ENCODE data around the gene WFIKKN1.

DNA sequence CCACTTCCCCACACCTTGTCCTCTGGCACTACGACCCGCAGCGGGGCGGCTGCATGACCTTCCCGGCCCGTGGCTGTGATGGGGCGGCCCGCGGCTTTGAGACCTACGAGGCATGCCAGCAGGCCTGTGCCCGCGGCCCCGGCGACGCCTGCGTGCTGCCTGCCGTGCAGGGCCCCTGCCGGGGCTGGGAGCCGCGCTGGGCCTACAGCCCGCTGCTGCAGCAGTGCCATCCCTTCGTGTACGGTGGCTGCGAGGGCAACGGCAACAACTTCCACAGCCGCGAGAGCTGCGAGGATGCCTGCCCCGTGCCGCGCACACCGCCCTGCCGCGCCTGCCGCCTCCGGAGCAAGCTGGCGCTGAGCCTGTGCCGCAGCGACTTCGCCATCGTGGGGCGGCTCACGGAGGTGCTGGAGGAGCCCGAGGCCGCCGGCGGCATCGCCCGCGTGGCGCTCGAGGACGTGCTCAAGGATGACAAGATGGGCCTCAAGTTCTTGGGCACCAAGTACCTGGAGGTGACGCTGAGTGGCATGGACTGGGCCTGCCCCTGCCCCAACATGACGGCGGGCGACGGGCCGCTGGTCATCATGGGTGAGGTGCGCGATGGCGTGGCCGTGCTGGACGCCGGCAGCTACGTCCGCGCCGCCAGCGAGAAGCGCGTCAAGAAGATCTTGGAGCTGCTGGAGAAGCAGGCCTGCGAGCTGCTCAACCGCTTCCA, 2.7 kb downstream of the WFIKKN1 start:
- TF ChIP-seq, protein P1, sequence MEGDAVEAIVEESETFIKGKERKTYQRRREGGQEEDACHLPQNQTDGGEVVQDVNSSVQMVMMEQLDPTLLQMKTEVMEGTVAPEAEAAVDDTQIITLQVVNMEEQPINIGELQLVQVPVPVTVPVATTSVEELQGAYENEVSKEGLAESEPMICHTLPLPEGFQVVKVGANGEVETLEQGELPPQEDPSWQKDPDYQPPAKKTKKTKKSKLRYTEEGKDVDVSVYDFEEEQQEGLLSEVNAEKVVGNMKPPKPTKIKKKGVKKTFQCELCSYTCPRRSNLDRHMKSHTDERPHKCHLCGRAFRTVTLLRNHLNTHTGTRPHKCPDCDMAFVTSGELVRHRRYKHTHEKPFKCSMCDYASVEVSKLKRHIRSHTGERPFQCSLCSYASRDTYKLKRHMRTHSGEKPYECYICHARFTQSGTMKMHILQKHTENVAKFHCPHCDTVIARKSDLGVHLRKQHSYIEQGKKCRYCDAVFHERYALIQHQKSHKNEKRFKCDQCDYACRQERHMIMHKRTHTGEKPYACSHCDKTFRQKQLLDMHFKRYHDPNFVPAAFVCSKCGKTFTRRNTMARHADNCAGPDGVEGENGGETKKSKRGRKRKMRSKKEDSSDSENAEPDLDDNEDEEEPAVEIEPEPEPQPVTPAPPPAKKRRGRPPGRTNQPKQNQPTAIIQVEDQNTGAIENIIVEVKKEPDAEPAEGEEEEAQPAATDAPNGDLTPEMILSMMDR (conservative IDR thresholded peaks at IDR 0.05; ENCODE audit: low read depth, low read length): no peak
- no peak for TF ChIP-seq POLR2A (IDR thresholded peaks at IDR 0.05; ENCODE audit: low read depth, low read length)
- TF ChIP-seq MAFK (IDR thresholded peaks at IDR 0.05; ENCODE audit: low read depth, low read length): no peak
- TF ChIP-seq MAZ (IDR thresholded peaks at IDR 0.05; ENCODE audit: borderline replicate concordance, low read depth, low read length): no peak
- no peak for TF ChIP-seq SMC3 (IDR thresholded peaks at IDR 0.05; ENCODE audit: low read depth, low read length)
- no peak for TF ChIP-seq BHLHE40 (IDR thresholded peaks at IDR 0.05; ENCODE audit: low read depth, low read length)
- no peak for TF ChIP-seq RAD21 (IDR thresholded peaks at IDR 0.05; ENCODE audit: low read length)
